Cardiac fibroblast (primary cell): Measurements from ENCODE around the gene RMND5A.

Source experiments
- DNase-seq, 2 donors: peaks; one replicate each; pipeline versions ENCODE4 v3.0.0 to v3.0.0-alpha.2; 2010; ENCODE audit warnings: low read depth in 2 of 2
- H3K4me3 ChIP-seq, 2 donors: replicated peaks in 1 of 2; 1 replicate in 1 of 2; 2 replicates in 1 of 2; pipeline ENCODE4 v1.5.1; 2011; ENCODE audit warnings: low read depth in 2 of 2, low read length in 2 of 2, mild to moderate bottlenecking in 2 of 2, moderate library complexity in 1 of 2
- CTCF ChIP-seq: IDR thresholded peaks from one replicate; pipeline ENCODE4 v1.5.1; 2011; ENCODE audit warnings: low read depth, mild to moderate bottlenecking, low read length, inconsistent platforms

Gene RMND5A

GRCh38 chr2:86675511-86676015 lies 44.5 kb upstream of the RMND5A start:
- no peak for DNase-seq
- H3K4me3 ChIP-seq = no peak overlapping the region
- no peak for TF ChIP-seq CTCF

- DNase-seq = no peak
- TF ChIP-seq CTCF = no peak
- H3K4me3 ChIP-seq = no peak overlapping the region
These were observed 42.3 kb upstream of the RMND5A start for GRCh38 chr2:86677816-86678215.

GRCh38 chr2:86679036-86679435 lies 41.1 kb upstream of the RMND5A start:
- H3K4me3 ChIP-seq = no peak overlapping the region
- no peak for TF ChIP-seq CTCF
- no peak for DNase-seq

- TF ChIP-seq CTCF = no peak
- no peak for DNase-seq
- no peak overlapping the region for H3K4me3 ChIP-seq
These were observed 34.7 kb upstream of the RMND5A start for GRCh38 chr2:86685351-86685750.

GRCh38 chr2:86686460-86686859 lies 33.6 kb upstream of the RMND5A start:
- no peak for DNase-seq
- no peak overlapping the region for H3K4me3 ChIP-seq
- TF ChIP-seq CTCF = no peak

GRCh38 chr2:86686905-86687304 lies 33.2 kb upstream of the RMND5A start:
- TF ChIP-seq CTCF = no peak
- no peak overlapping the region for H3K4me3 ChIP-seq
- DNase-seq = no peak

GRCh38 chr2:86695053-86695691 lies 24.9 kb upstream of the RMND5A start:
- peak in 1 of 2 donors; percentile 76 for DNase-seq

More at GRCh38 chr2:86695053-86695691, 24.9 kb upstream of the RMND5A start:
- no peak overlapping the region for H3K4me3 ChIP-seq
- TF ChIP-seq CTCF = no peak
